ENCODE data around the gene TUBA3E. TPM values are rescaled to one million over a fixed set of nuclear protein-coding genes. Genes with fewer than 3 reads are reported as not detected.
"Not testable (repeated sequence)": the region's sequence is repeated elsewhere in the genome, so short reads cannot be mapped to it uniquely, and the experiment has no call there.

TUBA3E gene
- total and polyA plus RNA-seq, 2 of the 8 experiments (the other 6 are each of a cell fraction or from before 2014, with no cell fraction given), result not detected

DNA sequence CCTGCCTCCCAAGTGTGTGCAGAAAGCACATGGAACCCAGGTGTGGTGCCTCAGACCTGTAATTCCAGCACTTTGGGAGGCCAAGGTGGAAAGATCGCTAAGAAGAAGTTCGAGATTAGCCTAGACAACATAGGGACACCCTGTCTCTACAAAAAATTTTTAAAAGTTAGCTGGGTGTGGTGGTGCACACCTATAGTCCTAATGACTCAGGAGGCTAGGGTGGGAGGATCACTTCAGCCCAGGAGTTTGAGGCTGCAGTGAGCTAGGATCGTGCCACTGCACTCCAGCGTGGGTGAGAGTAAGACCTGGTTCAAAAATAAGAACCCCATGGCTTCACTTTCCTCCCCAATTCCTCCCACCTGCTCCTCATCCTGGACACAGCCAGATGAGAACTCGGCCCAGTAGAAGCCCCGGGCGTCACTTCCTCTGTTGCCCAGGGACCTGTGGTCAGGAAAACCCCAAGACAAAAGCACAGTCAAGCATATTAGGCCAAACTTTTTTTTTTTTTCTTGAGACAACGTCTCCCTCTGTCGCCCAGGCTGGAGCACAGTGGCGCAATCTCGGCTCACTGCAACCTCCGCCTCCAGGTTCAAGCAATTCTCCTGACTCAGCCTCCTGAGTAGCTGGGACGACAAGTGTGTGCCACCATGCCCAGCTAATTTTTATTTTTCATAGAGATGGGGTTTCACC is 40.3 kb downstream of the TUBA3E start:
- H3K9me3 ChIP-seq (ENCODE audit: insufficient read depth in 2 of 2, low read depth in 1 of 2, low read length in 1 of 2); H3K23ac ChIP-seq (ENCODE audit: insufficient read length); H2BK120ac ChIP-seq (replicated peaks; ENCODE audit: low read depth, low read length); H2AFZ ChIP-seq (ENCODE audit: low read length); DNase-seq (ENCODE audit: low read depth in 1 of 2, low spot score in 2 of 2); H4K20me1 ChIP-seq (replicated peaks in 1 of 2; ENCODE audit: control insufficient read depth in 1 of 2, insufficient read depth in 2 of 2, low read length in 2 of 2); H3K4me3 ChIP-seq (ENCODE audit: extremely low read depth in 1 of 4, insufficient read depth in 2 of 4, low read depth in 3 of 4, low read length in 4 of 4); H2AK5ac ChIP-seq (ENCODE audit: low read depth, low read length); H4K5ac ChIP-seq (ENCODE audit: insufficient read length, low read depth, low read length); H2BK20ac ChIP-seq (ENCODE audit: low read length); POLR2A ChIA-PET (ENCODE audit: partially characterized antibody); H2BK12ac ChIP-seq (ENCODE audit: low read depth, low read length); H3K18ac ChIP-seq (ENCODE audit: extremely low read depth, low read length); FAIRE-seq; H3K4me1 ChIP-seq (replicated peaks in 1 of 4; ENCODE audit: control insufficient read depth in 3 of 4, insufficient read depth in 4 of 4, low read length in 3 of 4); H4K91ac ChIP-seq (replicated peaks; ENCODE audit: insufficient read length, low read length); H2BK5ac ChIP-seq (ENCODE audit: low read depth, low read length); H3K56ac ChIP-seq (replicated peaks; ENCODE audit: insufficient read length, low read depth, low read length); H3K14ac ChIP-seq (ENCODE audit: insufficient read length); H3K4me2 ChIP-seq (ENCODE audit: insufficient read depth in 1 of 2, low read depth in 2 of 2, low read length in 2 of 2); H3K27me3 ChIP-seq (replicated peaks in 1 of 4; ENCODE audit: control insufficient read depth in 3 of 4, extremely low read depth in 1 of 4, insufficient read depth in 3 of 4, low read length in 3 of 4); H3K9ac ChIP-seq (replicated peaks in 1 of 4; ENCODE audit: extremely low read depth in 1 of 4, low read depth in 3 of 4, low read length in 3 of 4); H3K27ac ChIP-seq (ENCODE audit: low read depth, low read length); CTCF ChIA-PET (ENCODE audit: partially characterized antibody); H2BK15ac ChIP-seq (ENCODE audit: low read length); H4K8ac ChIP-seq (ENCODE audit: extremely low read depth, insufficient read depth, low read length); H3K79me1 ChIP-seq (ENCODE audit: low read depth, low read length); H3K4ac ChIP-seq (replicated peaks; ENCODE audit: insufficient read length, low read depth, low read length); H3K23me2 ChIP-seq (ENCODE audit: low read depth, low read length); H3K79me2 ChIP-seq (ENCODE audit: control insufficient read depth in 1 of 2, insufficient read depth in 2 of 2, low read length in 2 of 2): not testable (repeated sequence)
- H3K36me3 ChIP-seq (ENCODE audit: control insufficient read depth in 2 of 4, insufficient read depth in 4 of 4, low read length in 3 of 4), result peaks cover 3 to 26% (median 12%) of the 10 kb centered on the region in 4 experiments; a peak in 7 of 8 replicates
- 92% methylated on average over 13 of the region's 13 CpGs; no CpG with 5 or more reads in 1 of the 2 experiments for WGBS, 2 experiments (ENCODE audit: extremely low coverage in 1 of 2, insufficient coverage in 1 of 2, insufficient read length in 1 of 2, insufficient replicate concordance in 2 of 2, low coverage in 1 of 2, low lambda C conversion rate in 2 of 2, missing lambda C conversion rate in 1 of 2)

DNA sequence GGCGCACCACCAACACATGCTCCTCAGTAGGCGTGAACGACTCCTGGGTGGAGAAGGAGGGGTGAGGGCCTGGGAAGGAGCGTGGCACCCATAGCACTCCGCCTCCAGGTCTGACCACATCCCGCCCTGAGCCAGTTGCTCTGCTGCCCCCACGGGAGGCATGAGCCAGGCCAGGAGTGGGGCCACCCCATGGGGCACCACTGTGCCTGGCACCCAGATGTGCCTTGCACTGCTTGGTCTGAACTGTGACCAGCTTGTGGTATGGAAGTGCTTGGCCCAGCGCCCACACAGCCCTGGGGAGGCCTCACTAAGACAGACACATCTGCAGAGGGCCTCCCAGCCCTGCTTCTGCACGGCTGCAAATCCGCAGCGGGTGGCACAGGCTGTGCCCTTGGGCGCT is 40.9 kb downstream of the TUBA3E start:
- POLR2A ChIA-PET (ENCODE audit: partially characterized antibody); CTCF ChIA-PET (ENCODE audit: partially characterized antibody): not testable (repeated sequence)

More for the DNA sequence above, 40.9 kb downstream of the TUBA3E start:
- H2BK15ac ChIP-seq (ENCODE audit: low read length); H4K8ac ChIP-seq (ENCODE audit: extremely low read depth, insufficient read depth, low read length); H2BK12ac ChIP-seq (ENCODE audit: low read depth, low read length); H3K4me2 ChIP-seq (ENCODE audit: insufficient read depth in 1 of 2, low read depth in 2 of 2, low read length in 2 of 2); H3K27me3 ChIP-seq (replicated peaks in 1 of 4; ENCODE audit: control insufficient read depth in 3 of 4, extremely low read depth in 1 of 4, insufficient read depth in 3 of 4, low read length in 3 of 4); H3K9ac ChIP-seq (replicated peaks in 1 of 4; ENCODE audit: extremely low read depth in 1 of 4, low read depth in 3 of 4, low read length in 3 of 4); DNase-seq (ENCODE audit: low read depth in 1 of 2, low spot score in 2 of 2); H4K20me1 ChIP-seq (replicated peaks in 1 of 2; ENCODE audit: control insufficient read depth in 1 of 2, insufficient read depth in 2 of 2, low read length in 2 of 2); H4K5ac ChIP-seq (ENCODE audit: insufficient read length, low read depth, low read length); H3K4me1 ChIP-seq (replicated peaks in 1 of 4; ENCODE audit: control insufficient read depth in 3 of 4, insufficient read depth in 4 of 4, low read length in 3 of 4); H2BK20ac ChIP-seq (ENCODE audit: low read length); H3K4me3 ChIP-seq (ENCODE audit: extremely low read depth in 1 of 4, insufficient read depth in 2 of 4, low read depth in 3 of 4, low read length in 4 of 4); H3K79me1 ChIP-seq (ENCODE audit: low read depth, low read length); H3K4ac ChIP-seq (replicated peaks; ENCODE audit: insufficient read length, low read depth, low read length); H3K79me2 ChIP-seq (ENCODE audit: control insufficient read depth in 1 of 2, insufficient read depth in 2 of 2, low read length in 2 of 2); FAIRE-seq; H3K27ac ChIP-seq (ENCODE audit: low read depth, low read length); H3K23ac ChIP-seq (ENCODE audit: insufficient read length); H4K91ac ChIP-seq (replicated peaks; ENCODE audit: insufficient read length, low read length); H3K23me2 ChIP-seq (ENCODE audit: low read depth, low read length); H3K56ac ChIP-seq (replicated peaks; ENCODE audit: insufficient read length, low read depth, low read length); H3K14ac ChIP-seq (ENCODE audit: insufficient read length); H2AK5ac ChIP-seq (ENCODE audit: low read depth, low read length); H3K9me3 ChIP-seq (ENCODE audit: insufficient read depth in 2 of 2, low read depth in 1 of 2, low read length in 1 of 2); H3K18ac ChIP-seq (ENCODE audit: extremely low read depth, low read length); H2BK5ac ChIP-seq (ENCODE audit: low read depth, low read length); H2BK120ac ChIP-seq (replicated peaks; ENCODE audit: low read depth, low read length); H2AFZ ChIP-seq (ENCODE audit: low read length): not testable (repeated sequence)
- H3K36me3 ChIP-seq (ENCODE audit: control insufficient read depth in 2 of 4, insufficient read depth in 4 of 4, low read length in 3 of 4), result peaks cover 3 to 27% (median 14%) of the 10 kb centered on the region in 4 experiments; a peak in 5 of 8 replicates
- 89% methylated on average over 9 of the region's 12 CpGs; no CpG with 5 or more reads in 1 of the 2 experiments for WGBS, 2 experiments (ENCODE audit: extremely low coverage in 1 of 2, insufficient coverage in 1 of 2, insufficient read length in 1 of 2, insufficient replicate concordance in 2 of 2, low coverage in 1 of 2, low lambda C conversion rate in 2 of 2, missing lambda C conversion rate in 1 of 2)

All from H1 (cell line).